GM23338 (cell line): ENCODE data around the gene HUS1.

ENCODE experiments used
- CTCF ChIP-seq, 2 experiments: fragments of 200-600 bp in 1 of 2; sonication (generic) in 1 of 2; conservative IDR thresholded peaks; 2 replicates each; pipeline versions ENCODE4 v1.5.1 to v1.6.1; 2016 to 2017; ENCODE audit warnings: antibody characterized with exemption in 2 of 2, low read depth in 2 of 2, mild to moderate bottlenecking in 2 of 2, moderate library complexity in 1 of 2
- EZH2 ChIP-seq: fragments of 200-600 bp; sonication (generic); IDR thresholded peaks from one replicate; pipeline ENCODE4 v1.8.0; 2017; ENCODE audit warnings: antibody characterized with exemption, mild to moderate bottlenecking, low read depth; ENCODE audit not compliant: unreplicated experiment
- JUNB ChIP-seq: IDR thresholded peaks from one replicate; pipeline ENCODE4 v1.6.1; 2016; ENCODE audit warnings: antibody characterized with exemption; ENCODE audit not compliant: unreplicated experiment

GRCh38 chr7:47991741-47992311 lies 12.4 kb upstream of the HUS1 start:
- TF ChIP-seq JUNB: no peak
- no peak for TF ChIP-seq EZH2
- peak; percentile 54 to 81 for TF ChIP-seq CTCF (conservative IDR thresholded peaks at IDR 0.05; ENCODE audit: low read depth in 2 of 2)
